Neural progenitor cell (in vitro differentiated cells): Measurements from ENCODE around the gene ST6GALNAC2. TPM values are rescaled to one million over a fixed set of nuclear protein-coding genes. Genes with fewer than 3 reads are reported as not detected.

ENCODE experiments used
- DNase-seq: peaks from one replicate; pipeline ENCODE4 v3.0.0-alpha.2; 2016; ENCODE audit warnings: low spot score
- H2AFZ ChIP-seq: fragments of 200-600 bp; sonication (generic); replicated peaks from 2 replicates; pipeline ENCODE4 v1.6.1; 2016; ENCODE audit warnings: antibody characterized with exemption
- H3F3A ChIP-seq: fragments of 200-600 bp; sonication (generic); 2 replicates; pipeline ENCODE4 v1.6.1; 2016; ENCODE audit warnings: antibody characterized with exemption, low read depth
- H3K27ac ChIP-seq: fragments of 200-600 bp; sonication (generic); 2 replicates; pipeline ENCODE4 v1.5.1; 2016; ENCODE audit warnings: mild to moderate bottlenecking
- H3K27me3 ChIP-seq: fragments of 200-600 bp; sonication (generic); 2 replicates; pipeline ENCODE4 v1.6.1; 2016; ENCODE audit warnings: mild to moderate bottlenecking, moderate library complexity
- H3K36me3 ChIP-seq: fragments of 200-600 bp; sonication (generic); 2 replicates; pipeline ENCODE4 v1.5.1; 2016
- H3K4me1 ChIP-seq: fragments of 200-600 bp; sonication (generic); 2 replicates; pipeline ENCODE4 v1.6.1; 2016; ENCODE audit warnings: mixed run types
- H3K4me2 ChIP-seq: fragments of 200-600 bp; sonication (generic); 2 replicates; pipeline ENCODE4 v1.6.1; 2016
- H3K4me3 ChIP-seq: fragments of 200-600 bp; sonication (generic); 2 replicates; pipeline ENCODE4 v1.5.1; 2016
- H3K79me2 ChIP-seq: fragments of 200-600 bp; sonication (generic); 2 replicates; pipeline ENCODE4 v1.6.1; 2016; ENCODE audit warnings: low read depth
- H3K9ac ChIP-seq: fragments of 200-600 bp; sonication (generic); 2 replicates; pipeline ENCODE4 v1.6.1; 2016
- H3K9me3 ChIP-seq: fragments of 200-600 bp; sonication (generic); 2 replicates; pipeline ENCODE4 v1.5.1; 2016; ENCODE audit warnings: low read depth
- H4K20me1 ChIP-seq: fragments of 200-600 bp; sonication (generic); 2 replicates; pipeline ENCODE4 v1.6.1; 2016; ENCODE audit warnings: low read depth
- H3K27ac Mint-ChIP-seq: 3 replicates; pipeline ENCODE4 v1.8.0; 2021; ENCODE audit warnings: mixed read lengths
- H3K27me3 Mint-ChIP-seq: 2 replicates; pipeline ENCODE4 v1.8.0; 2022; ENCODE audit warnings: low read depth, mild to moderate bottlenecking, inconsistent platforms, moderate library complexity, mixed read lengths; ENCODE audit not compliant: insufficient read depth
- H3K36me3 Mint-ChIP-seq: 3 replicates; pipeline ENCODE4 v1.8.0; 2021; ENCODE audit warnings: mixed read lengths
- H3K4me1 Mint-ChIP-seq: 3 replicates; pipeline ENCODE4 v1.8.0; 2021; ENCODE audit warnings: mixed read lengths
- H3K4me3 Mint-ChIP-seq: 3 replicates; pipeline ENCODE4 v1.8.0; 2021; ENCODE audit warnings: mild to moderate bottlenecking, moderate library complexity, mixed read lengths
- H3K9me3 Mint-ChIP-seq: 3 replicates; pipeline ENCODE4 v1.8.0; 2020; ENCODE audit warnings: mixed read lengths
- EZH2 ChIP-seq: fragments of 200-600 bp; sonication (generic); IDR thresholded peaks from 2 replicates; pipeline ENCODE4 v1.6.1; 2017; ENCODE audit warnings: antibody characterized with exemption, mild to moderate bottlenecking, moderate library complexity
- EZH2phosphoT487 ChIP-seq: fragments of 200-600 bp; sonication (generic); IDR thresholded peaks from 2 replicates; pipeline ENCODE4 v1.6.1; 2017; ENCODE audit warnings: antibody characterized with exemption
- total RNA-seq: library from RNA; depleted of rRNA; stranded (reverse); fragments of >200 nt; gene quantifications from 2 replicates; pipeline ENCODE4 v1.2.3, GENCODE V29; 2015; ENCODE audit warnings: low replicate concordance
- TF ChIP-seq, protein P1 (sequence below): fragments of 200-600 bp; sonication (generic); IDR thresholded peaks from 2 replicates; pipeline ENCODE4 v1.5.1; 2017; ENCODE audit warnings: antibody characterized with exemption, mild to moderate bottlenecking

ST6GALNAC2 gene
- total RNA-seq, 1 donor from 2014 or later = not detected

DNA sequence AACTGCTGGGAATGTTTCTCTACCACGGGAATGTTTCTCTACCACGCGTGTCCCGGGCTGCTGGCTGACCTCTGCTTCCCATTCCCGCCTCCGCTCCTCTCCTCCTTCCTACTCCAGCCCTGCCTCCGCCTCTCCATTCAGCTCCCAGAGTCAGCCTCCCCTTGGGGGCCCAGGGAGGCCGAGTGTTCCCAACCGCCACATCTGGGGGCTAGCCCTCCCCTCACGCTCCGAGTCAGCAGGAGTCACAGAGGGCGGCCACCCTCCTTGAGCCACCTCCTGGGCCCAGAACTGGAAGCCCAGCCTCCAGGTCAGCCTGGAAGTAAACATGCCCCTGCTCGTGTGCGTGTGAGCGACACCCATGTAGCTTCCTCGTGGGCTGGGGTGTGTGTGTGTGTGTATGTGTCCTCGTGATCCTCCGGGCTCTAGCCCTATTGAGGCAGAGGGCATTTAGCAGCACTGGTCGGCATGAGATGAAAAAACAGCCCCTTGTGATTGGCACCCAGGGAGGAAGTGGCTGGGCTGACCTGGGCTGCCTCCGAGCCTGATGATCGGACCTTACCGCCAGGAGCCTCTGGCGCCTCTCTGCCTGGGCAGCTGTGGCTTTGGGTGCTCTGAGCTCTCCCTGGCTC is 55.5 kb downstream of the ST6GALNAC2 start:
- H3K9ac ChIP-seq = no peak overlapping the region
- peak overlapping the region; percentile 28 for H2AFZ ChIP-seq
- H3K27me3 Mint-ChIP-seq = peaks cover 13% of the 10 kb centered on the region
- no peaks in the 10 kb centered on the region for H3K36me3 Mint-ChIP-seq
- H3K4me3 Mint-ChIP-seq = no peak overlapping the region
- H3K9me3 Mint-ChIP-seq = no peaks in the 10 kb centered on the region
- no peaks in the 10 kb centered on the region for H3F3A ChIP-seq
- no peaks in the 10 kb centered on the region for H3K36me3 ChIP-seq
- peaks cover 38% of the 10 kb centered on the region for H3K4me1 Mint-ChIP-seq
- no peak overlapping the region for H3K4me2 ChIP-seq
- no peak overlapping the region for H3K4me3 ChIP-seq
- H3K27ac Mint-ChIP-seq = peak overlapping the region; percentile 95
- H3K27ac ChIP-seq = no peak overlapping the region
- peaks cover 9% of the 10 kb centered on the region for H3K27me3 ChIP-seq
- TF ChIP-seq EZH2 (no peak), EZH2phosphoT487 (no peak)
- TF ChIP-seq, protein P1, sequence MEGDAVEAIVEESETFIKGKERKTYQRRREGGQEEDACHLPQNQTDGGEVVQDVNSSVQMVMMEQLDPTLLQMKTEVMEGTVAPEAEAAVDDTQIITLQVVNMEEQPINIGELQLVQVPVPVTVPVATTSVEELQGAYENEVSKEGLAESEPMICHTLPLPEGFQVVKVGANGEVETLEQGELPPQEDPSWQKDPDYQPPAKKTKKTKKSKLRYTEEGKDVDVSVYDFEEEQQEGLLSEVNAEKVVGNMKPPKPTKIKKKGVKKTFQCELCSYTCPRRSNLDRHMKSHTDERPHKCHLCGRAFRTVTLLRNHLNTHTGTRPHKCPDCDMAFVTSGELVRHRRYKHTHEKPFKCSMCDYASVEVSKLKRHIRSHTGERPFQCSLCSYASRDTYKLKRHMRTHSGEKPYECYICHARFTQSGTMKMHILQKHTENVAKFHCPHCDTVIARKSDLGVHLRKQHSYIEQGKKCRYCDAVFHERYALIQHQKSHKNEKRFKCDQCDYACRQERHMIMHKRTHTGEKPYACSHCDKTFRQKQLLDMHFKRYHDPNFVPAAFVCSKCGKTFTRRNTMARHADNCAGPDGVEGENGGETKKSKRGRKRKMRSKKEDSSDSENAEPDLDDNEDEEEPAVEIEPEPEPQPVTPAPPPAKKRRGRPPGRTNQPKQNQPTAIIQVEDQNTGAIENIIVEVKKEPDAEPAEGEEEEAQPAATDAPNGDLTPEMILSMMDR = no peak
- no peaks in the 10 kb centered on the region for H3K79me2 ChIP-seq
- no peaks in the 10 kb centered on the region for H3K9me3 ChIP-seq
- H4K20me1 ChIP-seq = no peaks in the 10 kb centered on the region
- H3K4me1 ChIP-seq = peaks cover 9% of the 10 kb centered on the region
- DNase-seq = no peak

DNA sequence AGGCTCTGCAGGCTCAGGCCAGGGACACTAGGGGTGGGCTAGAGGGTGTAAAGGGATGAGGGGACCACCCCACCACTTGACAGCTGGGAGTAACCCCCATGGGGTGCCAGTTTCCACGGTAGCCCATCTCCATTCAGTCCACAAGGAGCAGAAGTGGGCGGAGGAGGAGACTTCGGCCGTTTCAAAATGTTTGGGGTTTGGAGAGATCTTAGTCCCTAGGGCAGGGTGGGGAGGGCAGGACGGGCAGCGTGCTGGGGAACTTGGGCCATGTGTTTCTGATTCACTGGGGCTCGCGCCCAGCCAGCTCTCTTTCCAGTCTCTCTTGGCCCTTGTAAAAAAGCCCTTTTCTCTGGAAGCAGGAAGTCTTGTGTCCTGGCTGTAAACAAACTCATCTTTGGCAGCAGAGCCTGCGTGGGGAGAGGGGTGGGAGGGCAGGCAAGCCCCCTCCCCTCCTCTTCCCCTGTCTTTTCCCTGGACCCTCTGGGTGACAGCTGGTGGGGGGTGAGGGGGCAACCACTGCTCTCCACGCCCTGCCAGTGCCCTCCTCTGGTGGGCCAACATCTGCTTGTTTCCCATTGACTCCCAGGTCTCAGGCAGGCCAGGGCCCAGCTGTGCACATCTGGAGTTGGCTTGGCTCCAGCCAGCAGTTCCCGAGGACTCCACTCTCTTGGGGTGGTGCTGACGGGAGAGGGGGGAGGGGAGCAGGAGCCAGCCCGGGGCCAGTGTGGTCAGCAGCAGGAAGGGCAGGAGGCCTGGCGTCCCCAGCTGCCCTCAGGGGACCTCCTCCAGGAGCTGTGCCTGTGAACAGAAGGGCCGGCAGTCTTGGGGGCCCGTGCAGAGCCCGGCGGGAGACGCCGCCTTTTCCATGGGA is 56.2 kb downstream of the ST6GALNAC2 start:
- Histone ChIP-seq H3K36me3 (no peaks in the 10 kb centered on the region), H3F3A (peaks cover 4% of the 10 kb centered on the region), H4K20me1 (no peaks in the 10 kb centered on the region), H3K4me1 (peaks cover 9% of the 10 kb centered on the region), H3K4me3 (no peak overlapping the region), H3K9ac (no peak overlapping the region), H3K27me3 (peaks cover 2% of the 10 kb centered on the region), H3K4me2 (no peak overlapping the region), H2AFZ (peak overlapping the region; percentile 28), H3K79me2 (no peaks in the 10 kb centered on the region), H3K27ac (no peak overlapping the region), H3K9me3 (no peaks in the 10 kb centered on the region)
- TF ChIP-seq EZH2phosphoT487 (no peak), EZH2 (no peak)
- TF ChIP-seq, protein P1 = no peak
- Mint-ChIP-seq H3K4me3 (no peak overlapping the region), H3K27ac (no peak overlapping the region), H3K36me3 (no peaks in the 10 kb centered on the region), H3K27me3 (peaks cover 17% of the 10 kb centered on the region), H3K9me3 (no peaks in the 10 kb centered on the region), H3K4me1 (peaks cover 37% of the 10 kb centered on the region)
- DNase-seq = peak; percentile 55

DNA sequence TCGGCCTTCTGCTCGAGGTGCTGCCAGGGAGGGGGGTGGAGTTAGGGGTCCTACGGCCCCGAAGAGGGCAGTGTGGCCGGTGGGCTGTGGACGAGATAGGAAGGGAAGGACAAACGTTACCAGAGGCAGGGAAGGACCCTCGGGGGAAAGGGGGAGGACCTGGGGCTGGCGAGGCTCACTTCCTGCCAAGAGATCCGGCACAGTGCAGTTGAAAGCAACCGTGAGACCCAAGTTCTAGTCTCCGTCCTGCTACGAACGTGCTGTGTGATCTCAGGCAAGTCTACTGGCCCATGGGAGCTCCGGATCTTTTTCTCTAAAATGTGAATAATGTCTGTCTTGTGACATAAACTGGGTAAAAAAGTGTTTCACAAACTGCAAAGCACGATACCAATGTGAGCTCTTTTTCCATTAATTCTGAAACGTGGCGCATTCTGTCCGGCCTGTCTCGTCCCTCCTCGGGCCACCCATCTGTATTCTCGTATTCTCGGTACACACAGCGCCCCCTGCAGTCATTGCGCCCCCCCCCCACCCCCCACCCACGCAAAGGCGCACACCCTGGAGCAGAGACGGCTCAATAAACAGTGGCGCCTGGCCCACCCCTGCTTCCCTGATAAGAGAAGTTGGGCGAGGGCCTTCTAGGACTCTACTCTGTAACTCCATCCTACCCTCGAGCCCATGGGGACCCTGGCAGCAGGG is 57.0 kb downstream of the ST6GALNAC2 start:
- no peak for DNase-seq
- H3K79me2 ChIP-seq = no peaks in the 10 kb centered on the region
- Mint-ChIP-seq H3K27ac (no peak overlapping the region), H3K4me1 (peaks cover 37% of the 10 kb centered on the region), H3K9me3 (no peaks in the 10 kb centered on the region), H3K4me3 (no peak overlapping the region), H3K36me3 (no peaks in the 10 kb centered on the region), H3K27me3 (peaks cover 17% of the 10 kb centered on the region)
- TF ChIP-seq EZH2 (no peak), EZH2phosphoT487 (no peak)
- TF ChIP-seq, protein P1 = no peak
- H3K4me2 ChIP-seq = no peak overlapping the region
- H4K20me1 ChIP-seq = no peaks in the 10 kb centered on the region
- peaks cover 9% of the 10 kb centered on the region for H3K4me1 ChIP-seq
- H3K36me3 ChIP-seq = no peaks in the 10 kb centered on the region
- H3K4me3 ChIP-seq = no peak overlapping the region
- H3K27ac ChIP-seq = no peak overlapping the region
- H3K9ac ChIP-seq = no peak overlapping the region
- peaks cover 4% of the 10 kb centered on the region for H3K27me3 ChIP-seq
- no peak overlapping the region for H2AFZ ChIP-seq
- H3K9me3 ChIP-seq = no peaks in the 10 kb centered on the region
- peaks cover 4% of the 10 kb centered on the region for H3F3A ChIP-seq
